Spleen (tissue), 7 donors: Measurements from ENCODE around the gene TOP1.

Source experiments
- CTCF ChIP-seq, 11 experiments: fragments of 200-600 bp in 7 of 11; fragments of 450-650 bp in 4 of 11; sonication (generic) in 4 of 11; IDR thresholded peaks in 8 of 11; conservative IDR thresholded peaks in 3 of 11; 1 replicate in 7 of 11; 2 replicates in 4 of 11; pipeline versions ENCODE4 v1.4.0 to v1.8.0; 2016 to 2021; ENCODE audit warnings: antibody characterized with exemption in 11 of 11, inconsistent platforms in 4 of 11, mild to moderate bottlenecking in 1 of 11
- POLR2A ChIP-seq, 3 donors: fragments of 450-650 bp; IDR thresholded peaks; one replicate each; pipeline ENCODE4 v1.5.1; 2017; ENCODE audit warnings: antibody characterized with exemption in 3 of 3, mild to moderate bottlenecking in 1 of 3
- POLR2AphosphoS5 ChIP-seq, 3 donors: sonication (generic); formaldehyde crosslinking; IDR thresholded peaks; one replicate each; pipeline ENCODE4 v1.5.1; 2017; ENCODE audit warnings: antibody characterized with exemption in 3 of 3
- donor health status: DM: no; HTN: no; CAD: no; lungs with moderate emphysema.
- donor health status: DM: no; HTN: no; CAD: no.
- donor health status: DM: no; HTN: no; CAD: no.

DNA sequence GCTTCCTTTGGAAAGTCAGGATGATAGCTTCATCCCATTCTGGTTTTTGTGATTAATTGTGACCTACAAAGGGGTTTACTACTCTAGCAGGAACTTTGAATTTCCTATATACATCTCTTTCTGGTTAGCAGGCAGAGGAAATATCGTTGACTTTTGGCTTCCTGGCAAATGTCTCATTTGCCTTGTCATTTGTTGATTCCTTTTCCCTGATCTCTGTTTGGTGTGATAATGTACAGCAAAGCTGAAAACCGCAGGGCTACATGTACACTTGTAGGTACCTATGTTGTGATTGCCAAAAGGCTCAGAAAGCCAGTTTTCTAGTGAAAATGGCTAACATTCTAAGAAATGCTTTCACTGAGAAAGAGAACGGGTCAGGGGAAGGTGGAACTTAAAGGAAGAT is 44.3 kb downstream of the TOP1 start:
- TF ChIP-seq CTCF (IDR thresholded peaks at IDR 0.05 in 8 of 11, conservative IDR thresholded peaks at IDR 0.05 in 3 of 11): no peak
- no peak for TF ChIP-seq POLR2A (IDR thresholded peaks at IDR 0.05)
- TF ChIP-seq POLR2AphosphoS5 (IDR thresholded peaks at IDR 0.05): no peak
